Tibial nerve (tissue), 3 donors: ENCODE measurements around the gene ITGA3.

Source experiments
- CTCF ChIP-seq, 5 experiments: fragments of 200-600 bp in 3 of 5; fragments of 450-650 bp in 2 of 5; sonication (generic) in 3 of 5; IDR thresholded peaks; one replicate each; pipeline ENCODE4 v1.5.1; 2016 to 2019; ENCODE audit warnings: antibody characterized with exemption in 5 of 5, mild to moderate bottlenecking in 3 of 5, moderate library complexity in 2 of 5
- POLR2A ChIP-seq, 2 donors: fragments of 450-650 bp; IDR thresholded peaks; one replicate each; pipeline ENCODE4 v1.6.1; 2017; ENCODE audit warnings: antibody characterized with exemption in 2 of 2, mild to moderate bottlenecking in 2 of 2, moderate library complexity in 2 of 2

- TF ChIP-seq CTCF (IDR thresholded peaks at IDR 0.05) (peak; percentile 22 to 55 (median 41)), POLR2A (IDR thresholded peaks at IDR 0.05) (no peak)
These were observed 23.6 kb downstream of the ITGA3 start for GRCh38 chr17:50079334-50080095.
